HCT116 (cell line): Measurements from ENCODE around the gene HCST. TPM values are rescaled to one million over a fixed set of nuclear protein-coding genes. Genes with fewer than 3 reads are reported as not detected.

ENCODE experiments used
- ATAC-seq: fragments of 200-7000 bp; cut with Tn5 transposase; 2 replicates; pipeline ENCODE4 v1.9.1; 2020; ENCODE audit warnings: mild to moderate bottlenecking, moderate library complexity
- BruUV-seq: library from RNA; stranded (reverse); fragments of 400-500 nt; replicated peaks from 2 replicates; lab custom pipeline; 2021; lab: Mats Ljungman, UMichigan
- CTCF ChIA-PET: fragments of 300-600 bp; sonication (Branson Sonifier 250); formaldehyde crosslinking; loops from one replicate; lab custom pipeline; 2021; ENCODE audit warnings: antibody characterized with exemption; lab: Charles Lee
- POLR2A ChIA-PET: fragments of 300-600, 350-600 bp; sonication (Branson Sonifier 250); formaldehyde crosslinking; loops from one replicate; lab custom pipeline; 2021; ENCODE audit warnings: antibody characterized with exemption; lab: Charles Lee
- RAD21 ChIA-PET, 2 experiments: fragments of 300-600 bp; sonication (Branson Sonifier 250); formaldehyde crosslinking; loops; one replicate each; lab custom pipeline; 2023; ENCODE audit warnings: low total read pairs in 2 of 2; ENCODE audit not compliant: uncharacterized antibody in 2 of 2, unreplicated experiment in 2 of 2, low non-redundant PET in 1 of 2; lab: Charles Lee
- DNase-seq: peaks from one replicate; pipeline ENCODE4 v3.0.0-alpha.2; 2010; ENCODE audit warnings: low read depth, low spot score
- H2AFZ ChIP-seq: fragments of 200-600 bp; shearing (Covaris generic), sonication (generic); 2 replicates; pipeline ENCODE4 v1.6.1; 2017; ENCODE audit warnings: low read depth, mixed run types, mixed read lengths, antibody characterized with exemption, low read length; ENCODE audit not compliant: poor library complexity, severe bottlenecking
- H3K27ac ChIP-seq: 2 replicates; pipeline ENCODE4 v1.5.1; 2012; ENCODE audit warnings: low read depth, low read length
- H3K27me3 ChIP-seq: fragments of 200-600 bp; sonication (generic); 2 replicates; pipeline ENCODE4 v1.6.1; 2016; ENCODE audit warnings: mixed run types, low read length, mixed read lengths; ENCODE audit not compliant: insufficient read depth
- H3K36me3 ChIP-seq, 2 experiments: fragments of 200-500 bp in 1 of 2; fragments of 200-600 bp in 1 of 2; sonication (Bioruptor generic) in 1 of 2; sonication (generic) in 1 of 2; 2 replicates each; pipeline versions ENCODE4 v1.5.1 to v1.6.1; 2014 to 2016; ENCODE audit warnings: low read length in 2 of 2, inconsistent platforms in 1 of 2, mixed read lengths in 1 of 2, mixed run types in 1 of 2; ENCODE audit not compliant: insufficient read depth in 2 of 2, control insufficient read depth in 1 of 2
- H3K4me1 ChIP-seq, 2 experiments: fragments of 200-600 bp in 1 of 2; sonication (generic) in 1 of 2; 2 replicates each; pipeline versions ENCODE4 v1.5.1 to v1.6.1; 2012 to 2017; ENCODE audit warnings: low read length in 2 of 2, inconsistent platforms in 1 of 2, mild to moderate bottlenecking in 1 of 2, mixed read lengths in 1 of 2, mixed run types in 1 of 2, moderate library complexity in 1 of 2; ENCODE audit not compliant: insufficient read depth in 2 of 2, control insufficient read depth in 1 of 2
- H3K4me2 ChIP-seq: fragments of 200-600 bp; sonication (generic); 2 replicates; pipeline ENCODE4 v1.6.1; 2017; ENCODE audit warnings: mixed run types, low read length, mixed read lengths
- H3K4me3 ChIP-seq, 2 experiments: fragments of 200-600 bp in 1 of 2; sonication (generic) in 1 of 2; replicated peaks in 1 of 2; 2 replicates each; pipeline ENCODE4 v1.5.1; 2011 to 2016; ENCODE audit warnings: low read length in 2 of 2, control low read depth in 1 of 2, low read depth in 1 of 2, mild to moderate bottlenecking in 1 of 2, mixed read lengths in 1 of 2, mixed run types in 1 of 2
- H3K79me2 ChIP-seq: fragments of 200-600 bp; sonication (generic); 2 replicates; pipeline ENCODE4 v1.6.1; 2017; ENCODE audit warnings: mild to moderate bottlenecking, mixed run types, low read length, moderate library complexity, mixed read lengths; ENCODE audit not compliant: insufficient read depth
- H3K9ac ChIP-seq: fragments of 200-600 bp; sonication (generic); 2 replicates; pipeline ENCODE4 v1.6.1; 2016; ENCODE audit warnings: low read length, mixed read lengths
- H3K9me2 ChIP-seq: fragments of 200-600 bp; sonication (generic), shearing (Covaris generic); 2 replicates; pipeline ENCODE4 v1.6.1; 2017; ENCODE audit warnings: mixed run types, mild to moderate bottlenecking, moderate library complexity; ENCODE audit not compliant: insufficient read depth
- H3K9me3 ChIP-seq, 2 experiments: fragments of 200-500 bp in 1 of 2; fragments of 200-600 bp in 1 of 2; sonication (Bioruptor generic) in 1 of 2; sonication (generic) in 1 of 2; 2 replicates each; pipeline ENCODE4 v1.6.1; 2014 to 2017; ENCODE audit warnings: low read length in 2 of 2, mixed read lengths in 2 of 2, inconsistent platforms in 1 of 2, low read depth in 1 of 2, mild to moderate bottlenecking in 1 of 2, mixed run types in 1 of 2, moderate library complexity in 1 of 2; ENCODE audit not compliant: control insufficient read depth in 1 of 2, insufficient read depth in 1 of 2
- H4K20me1 ChIP-seq: fragments of 200-600 bp; sonication (generic), shearing (Covaris generic); 2 replicates; pipeline ENCODE4 v1.6.1; 2017; ENCODE audit warnings: mixed run types, mild to moderate bottlenecking, moderate library complexity; ENCODE audit not compliant: insufficient read depth
- CBX3 ChIP-seq: IDR thresholded peaks from 2 replicates; pipeline ENCODE4 v1.6.1; 2012; ENCODE audit warnings: low read depth
- EGR1 ChIP-seq: IDR thresholded peaks from 2 replicates; pipeline ENCODE4 v1.6.1; 2012; ENCODE audit warnings: low read depth
- ELF1 ChIP-seq: IDR thresholded peaks from 2 replicates; pipeline ENCODE4 v1.6.1; 2012; ENCODE audit warnings: low read depth, borderline replicate concordance
- EZH2 ChIP-seq: fragments of 200-600 bp; sonication (generic); IDR thresholded peaks from 2 replicates; pipeline ENCODE4 v1.6.1; 2017; ENCODE audit warnings: antibody characterized with exemption, mixed run types
- EZH2phosphoT487 ChIP-seq: fragments of 200-600 bp; IDR thresholded peaks from 2 replicates; pipeline ENCODE4 v1.6.1; 2018; ENCODE audit warnings: antibody characterized with exemption, borderline replicate concordance
- JUND ChIP-seq: IDR thresholded peaks from 2 replicates; pipeline ENCODE4 v1.6.1; 2012
- POLR2A ChIP-seq: IDR thresholded peaks from 2 replicates; pipeline ENCODE4 v1.7.0; 2011; ENCODE audit warnings: borderline replicate concordance; ENCODE audit not compliant: insufficient read depth, insufficient read length; ENCODE audit errors: extremely low read depth
- RAD21 ChIP-seq: IDR thresholded peaks from 2 replicates; pipeline ENCODE4 v1.6.1; 2012; ENCODE audit warnings: low read depth, mild to moderate bottlenecking
- SIN3A ChIP-seq: IDR thresholded peaks from 2 replicates; pipeline ENCODE4 v1.6.1; 2012; ENCODE audit warnings: low read depth
- SP1 ChIP-seq: IDR thresholded peaks from 2 replicates; pipeline ENCODE4 v1.6.1; 2012; ENCODE audit warnings: low read depth
- SRF ChIP-seq: IDR thresholded peaks from 2 replicates; pipeline ENCODE4 v1.6.1; 2012; ENCODE audit warnings: low read depth
- TCF7L2 ChIP-seq: IDR thresholded peaks from 2 replicates; pipeline ENCODE4 v1.7.0; 2011; ENCODE audit warnings: borderline replicate concordance, inconsistent platforms; ENCODE audit not compliant: insufficient read depth, insufficient read length; ENCODE audit errors: extremely low read depth
- YY1 ChIP-seq: IDR thresholded peaks from 2 replicates; pipeline ENCODE4 v1.6.1; 2011; ENCODE audit warnings: low read length, low read depth, moderate library complexity, mild to moderate bottlenecking; ENCODE audit not compliant: insufficient replicate concordance; ENCODE audit errors: extremely low read depth
- ZFX ChIP-seq: fragments of 450-650 bp; IDR thresholded peaks from 2 replicates; pipeline ENCODE4 v1.6.1; 2017
- intact Hi-C: fragments of 100-400 bp; cut with micrococcal nuclease; formaldehyde crosslinking; loops from 2 replicates; pipeline ENCODE4 v1.10.0; 2022
- total RNA-seq: library from RNA; stranded (reverse); gene quantifications from one replicate; pipeline ENCODE4 v1.2.1, GENCODE V29; 2021; ENCODE audit not compliant: unreplicated experiment
- TF ChIP-seq, protein P1 (sequence below), 3 experiments: fragments of 200-600 bp in 1 of 3; sonication (generic) in 1 of 3; IDR thresholded peaks in 2 of 3; conservative IDR thresholded peaks in 1 of 3; 2 replicates each; pipeline ENCODE4 v1.5.1; 2012 to 2017; ENCODE audit warnings: low read depth in 2 of 3, low read length in 2 of 3, antibody characterized with exemption in 1 of 3, borderline replicate concordance in 1 of 3, control low read depth in 1 of 3, mild to moderate bottlenecking in 1 of 3, mixed read lengths in 1 of 3, mixed run types in 1 of 3, moderate library complexity in 1 of 3; ENCODE audit not compliant: insufficient read depth in 1 of 3
- TF ChIP-seq, protein P2 (sequence below): IDR thresholded peaks from 2 replicates; pipeline ENCODE4 v1.6.1; 2012; ENCODE audit warnings: low read depth
- TF ChIP-seq, protein P3 (sequence below): IDR thresholded peaks from 2 replicates; pipeline ENCODE4 v1.6.1; 2011; ENCODE audit warnings: mild to moderate bottlenecking, low read length, moderate library complexity; ENCODE audit not compliant: insufficient replicate concordance; ENCODE audit errors: extremely low read depth

The HCST gene
- total RNA-seq, 1 experiment from 2014 or later, result 1.2 TPM

DNA sequence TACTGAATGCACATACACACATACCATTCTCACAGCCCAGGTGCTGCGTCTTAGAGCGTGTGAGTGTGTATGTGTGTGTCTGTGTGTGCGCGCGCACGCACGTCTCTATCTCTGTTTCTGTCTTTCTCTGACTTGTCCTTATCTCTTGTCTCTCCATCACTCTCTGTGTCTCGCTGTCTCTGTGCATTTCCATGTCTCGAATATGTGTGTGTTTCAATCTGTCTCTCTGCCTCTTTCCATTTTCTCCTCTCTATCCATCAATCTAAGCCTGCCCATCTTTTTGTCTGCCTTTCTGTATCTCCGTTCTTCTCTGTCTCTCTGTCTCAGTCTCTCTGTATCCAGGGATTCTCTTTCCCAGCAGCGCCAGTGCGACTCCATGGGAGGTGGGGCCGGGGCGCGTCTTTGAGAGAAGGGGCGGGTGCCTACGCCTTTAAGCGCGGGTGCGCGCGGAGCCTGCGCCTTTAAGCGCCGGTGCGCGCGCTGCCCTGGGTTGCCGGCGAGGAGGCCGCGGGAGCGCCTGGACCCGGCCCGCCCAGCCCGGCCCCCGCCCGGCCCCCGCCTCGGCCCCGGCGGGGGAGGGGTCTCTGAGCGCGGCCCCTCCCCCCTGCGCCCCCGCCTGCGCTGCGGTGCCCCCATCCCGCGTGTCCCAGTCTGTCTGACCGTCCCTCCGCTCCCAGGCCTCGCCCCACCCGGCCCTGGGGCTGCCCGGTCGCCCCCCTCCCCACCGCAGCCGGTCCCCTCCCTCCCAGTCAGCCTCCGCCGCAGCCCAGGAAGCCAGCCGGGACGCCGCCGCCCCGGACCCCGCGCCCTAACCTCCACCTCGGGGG, 33.8 kb downstream of the HCST start, which contains the start of gene LRFN3 (continued):
- TF ChIP-seq, protein P1, sequence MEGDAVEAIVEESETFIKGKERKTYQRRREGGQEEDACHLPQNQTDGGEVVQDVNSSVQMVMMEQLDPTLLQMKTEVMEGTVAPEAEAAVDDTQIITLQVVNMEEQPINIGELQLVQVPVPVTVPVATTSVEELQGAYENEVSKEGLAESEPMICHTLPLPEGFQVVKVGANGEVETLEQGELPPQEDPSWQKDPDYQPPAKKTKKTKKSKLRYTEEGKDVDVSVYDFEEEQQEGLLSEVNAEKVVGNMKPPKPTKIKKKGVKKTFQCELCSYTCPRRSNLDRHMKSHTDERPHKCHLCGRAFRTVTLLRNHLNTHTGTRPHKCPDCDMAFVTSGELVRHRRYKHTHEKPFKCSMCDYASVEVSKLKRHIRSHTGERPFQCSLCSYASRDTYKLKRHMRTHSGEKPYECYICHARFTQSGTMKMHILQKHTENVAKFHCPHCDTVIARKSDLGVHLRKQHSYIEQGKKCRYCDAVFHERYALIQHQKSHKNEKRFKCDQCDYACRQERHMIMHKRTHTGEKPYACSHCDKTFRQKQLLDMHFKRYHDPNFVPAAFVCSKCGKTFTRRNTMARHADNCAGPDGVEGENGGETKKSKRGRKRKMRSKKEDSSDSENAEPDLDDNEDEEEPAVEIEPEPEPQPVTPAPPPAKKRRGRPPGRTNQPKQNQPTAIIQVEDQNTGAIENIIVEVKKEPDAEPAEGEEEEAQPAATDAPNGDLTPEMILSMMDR (IDR thresholded peaks at IDR 0.05 in 2 of 3, conservative IDR thresholded peaks at IDR 0.05 in 1 of 3; ENCODE audit: borderline replicate concordance in 1 of 3, insufficient read depth in 1 of 3, low read depth in 2 of 3, low read length in 2 of 3), result no peak

DNA sequence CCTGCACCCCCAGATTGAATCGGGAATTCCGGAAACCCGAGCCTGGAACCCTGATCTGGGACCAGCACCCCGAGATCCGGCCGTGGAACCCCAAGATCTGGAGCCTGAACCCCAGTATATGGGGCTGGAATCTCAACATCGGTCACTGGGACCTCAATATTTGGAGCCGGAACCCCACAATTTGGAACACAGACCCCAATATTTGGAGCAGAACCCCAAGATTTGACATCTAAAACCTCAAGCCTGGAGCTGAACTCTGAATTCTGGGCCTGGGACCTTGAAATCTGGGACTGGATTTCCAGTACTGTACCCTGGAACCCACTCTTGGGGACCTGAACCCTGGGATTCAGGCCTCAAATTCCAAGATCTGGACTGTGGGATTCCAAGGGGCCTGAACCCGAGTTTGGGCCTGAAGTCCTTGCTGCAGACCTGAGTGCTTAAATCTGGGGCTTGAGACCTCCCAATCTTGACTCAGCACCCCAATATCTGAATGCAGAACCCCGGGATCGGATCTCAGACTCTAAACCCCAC, 34.5 kb downstream of the HCST start:
- RAD21 ChIA-PET, result no interaction called here
- intact Hi-C loops, result loop anchor here (10.0 kb wide), 1 partner anchor 392 kb away; the partner anchor contains the start of gene TMEM147
- no peak for DNase-seq
- BruUV-seq, result TSS peak; percentile 59
- H2AFZ ChIP-seq, result no peak overlapping the region
- no peaks in the 10 kb centered on the region for H3K9me2 ChIP-seq
- peak overlapping the region; percentile 97 for H3K4me2 ChIP-seq
- H3K27ac ChIP-seq, result peak overlapping the region; percentile 30; the same call in 1 of the 2 replicates
- ATAC-seq, result no peak
- CTCF ChIA-PET, result no interaction called here
- peak overlapping the region; percentile 82 for H3K9ac ChIP-seq
- no peaks in the 10 kb centered on the region for H4K20me1 ChIP-seq
- H3K79me2 ChIP-seq, result peaks cover 20% of the 10 kb centered on the region
- H3K36me3 ChIP-seq, result no peaks in the 10 kb centered on the region; a peak in 1 of 4 replicates
- H3K9me3 ChIP-seq, result no peaks in the 10 kb centered on the region
- peaks cover 16 to 24% of the 10 kb centered on the region in 2 experiments; a peak in 3 of 4 replicates for H3K4me1 ChIP-seq
- peak overlapping the region; percentile 76 to 84 for H3K4me3 ChIP-seq
- H3K27me3 ChIP-seq, result no peaks in the 10 kb centered on the region
- POLR2A ChIA-PET, result no interaction called here
- TF ChIP-seq, protein P2, sequence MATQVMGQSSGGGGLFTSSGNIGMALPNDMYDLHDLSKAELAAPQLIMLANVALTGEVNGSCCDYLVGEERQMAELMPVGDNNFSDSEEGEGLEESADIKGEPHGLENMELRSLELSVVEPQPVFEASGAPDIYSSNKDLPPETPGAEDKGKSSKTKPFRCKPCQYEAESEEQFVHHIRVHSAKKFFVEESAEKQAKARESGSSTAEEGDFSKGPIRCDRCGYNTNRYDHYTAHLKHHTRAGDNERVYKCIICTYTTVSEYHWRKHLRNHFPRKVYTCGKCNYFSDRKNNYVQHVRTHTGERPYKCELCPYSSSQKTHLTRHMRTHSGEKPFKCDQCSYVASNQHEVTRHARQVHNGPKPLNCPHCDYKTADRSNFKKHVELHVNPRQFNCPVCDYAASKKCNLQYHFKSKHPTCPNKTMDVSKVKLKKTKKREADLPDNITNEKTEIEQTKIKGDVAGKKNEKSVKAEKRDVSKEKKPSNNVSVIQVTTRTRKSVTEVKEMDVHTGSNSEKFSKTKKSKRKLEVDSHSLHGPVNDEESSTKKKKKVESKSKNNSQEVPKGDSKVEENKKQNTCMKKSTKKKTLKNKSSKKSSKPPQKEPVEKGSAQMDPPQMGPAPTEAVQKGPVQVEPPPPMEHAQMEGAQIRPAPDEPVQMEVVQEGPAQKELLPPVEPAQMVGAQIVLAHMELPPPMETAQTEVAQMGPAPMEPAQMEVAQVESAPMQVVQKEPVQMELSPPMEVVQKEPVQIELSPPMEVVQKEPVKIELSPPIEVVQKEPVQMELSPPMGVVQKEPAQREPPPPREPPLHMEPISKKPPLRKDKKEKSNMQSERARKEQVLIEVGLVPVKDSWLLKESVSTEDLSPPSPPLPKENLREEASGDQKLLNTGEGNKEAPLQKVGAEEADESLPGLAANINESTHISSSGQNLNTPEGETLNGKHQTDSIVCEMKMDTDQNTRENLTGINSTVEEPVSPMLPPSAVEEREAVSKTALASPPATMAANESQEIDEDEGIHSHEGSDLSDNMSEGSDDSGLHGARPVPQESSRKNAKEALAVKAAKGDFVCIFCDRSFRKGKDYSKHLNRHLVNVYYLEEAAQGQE, result no peak
- TF ChIP-seq SIN3A (no peak), EZH2 (no peak), SRF (no peak), JUND (no peak), CBX3 (no peak), POLR2A (no peak), EZH2phosphoT487 (no peak), TCF7L2 (no peak), YY1 (no peak), SP1 (no peak), EGR1 (no peak), RAD21 (no peak), ELF1 (no peak), ZFX (no peak)
- TF ChIP-seq, protein P3, sequence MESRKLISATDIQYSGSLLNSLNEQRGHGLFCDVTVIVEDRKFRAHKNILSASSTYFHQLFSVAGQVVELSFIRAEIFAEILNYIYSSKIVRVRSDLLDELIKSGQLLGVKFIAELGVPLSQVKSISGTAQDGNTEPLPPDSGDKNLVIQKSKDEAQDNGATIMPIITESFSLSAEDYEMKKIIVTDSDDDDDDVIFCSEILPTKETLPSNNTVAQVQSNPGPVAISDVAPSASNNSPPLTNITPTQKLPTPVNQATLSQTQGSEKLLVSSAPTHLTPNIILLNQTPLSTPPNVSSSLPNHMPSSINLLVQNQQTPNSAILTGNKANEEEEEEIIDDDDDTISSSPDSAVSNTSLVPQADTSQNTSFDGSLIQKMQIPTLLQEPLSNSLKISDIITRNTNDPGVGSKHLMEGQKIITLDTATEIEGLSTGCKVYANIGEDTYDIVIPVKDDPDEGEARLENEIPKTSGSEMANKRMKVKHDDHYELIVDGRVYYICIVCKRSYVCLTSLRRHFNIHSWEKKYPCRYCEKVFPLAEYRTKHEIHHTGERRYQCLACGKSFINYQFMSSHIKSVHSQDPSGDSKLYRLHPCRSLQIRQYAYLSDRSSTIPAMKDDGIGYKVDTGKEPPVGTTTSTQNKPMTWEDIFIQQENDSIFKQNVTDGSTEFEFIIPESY, result no peak
